ENCODE measurements around the gene CAMTA1. TPM values are rescaled to one million over a fixed set of nuclear protein-coding genes. Genes with fewer than 3 reads are reported as not detected.

CAMTA1 gene
- total RNA-seq, 1 donor from 2014 or later, result 63.8 TPM

GRCh38 chr1:7513081-7513480 is 727.8 kb downstream of the CAMTA1 start:
- peaks cover 3% of the 10 kb centered on the region for H3K4me1 Mint-ChIP-seq (ENCODE audit: low read depth)
- no peaks in the 10 kb centered on the region for H3K9me3 Mint-ChIP-seq (ENCODE audit: low read depth)
- no peak overlapping the region for H3K27ac Mint-ChIP-seq (ENCODE audit: unreplicated experiment)
- no peak for DNase-seq (ENCODE audit: low spot score)
- H3K27me3 Mint-ChIP-seq (ENCODE audit: low read depth), result peaks cover 4% of the 10 kb centered on the region
- no peak overlapping the region for H3K4me3 Mint-ChIP-seq (ENCODE audit: unreplicated experiment)
- H3K36me3 Mint-ChIP-seq (ENCODE audit: low read depth), result no peaks in the 10 kb centered on the region
- TF ChIP-seq CTCF (IDR thresholded peaks at IDR 0.05), result no peak

GRCh38 chr1:7515175-7515574 is 729.9 kb downstream of the CAMTA1 start:
- H3K4me3 Mint-ChIP-seq (ENCODE audit: unreplicated experiment), result no peak overlapping the region
- TF ChIP-seq CTCF (IDR thresholded peaks at IDR 0.05), result no peak
- no peaks in the 10 kb centered on the region for H3K36me3 Mint-ChIP-seq (ENCODE audit: low read depth)
- no peak overlapping the region for H3K27ac Mint-ChIP-seq (ENCODE audit: unreplicated experiment)
- DNase-seq (ENCODE audit: low spot score), result no peak
- H3K4me1 Mint-ChIP-seq (ENCODE audit: low read depth), result peaks cover 3% of the 10 kb centered on the region
- H3K27me3 Mint-ChIP-seq (ENCODE audit: low read depth), result peaks cover 4% of the 10 kb centered on the region
- no peaks in the 10 kb centered on the region for H3K9me3 Mint-ChIP-seq (ENCODE audit: low read depth)

- no peak for TF ChIP-seq CTCF (IDR thresholded peaks at IDR 0.05)
- no peak overlapping the region for H3K4me3 Mint-ChIP-seq (ENCODE audit: unreplicated experiment)
- no peak for DNase-seq (ENCODE audit: low spot score)
- H3K27ac Mint-ChIP-seq (ENCODE audit: unreplicated experiment), result no peak overlapping the region
- peaks cover 2% of the 10 kb centered on the region for H3K27me3 Mint-ChIP-seq (ENCODE audit: low read depth)
- no peaks in the 10 kb centered on the region for H3K9me3 Mint-ChIP-seq (ENCODE audit: low read depth)
- peaks cover 3% of the 10 kb centered on the region for H3K4me1 Mint-ChIP-seq (ENCODE audit: low read depth)
- no peaks in the 10 kb centered on the region for H3K36me3 Mint-ChIP-seq (ENCODE audit: low read depth)
Observed at GRCh38 chr1:7515904-7516303, 730.6 kb downstream of the CAMTA1 start.

DNA sequence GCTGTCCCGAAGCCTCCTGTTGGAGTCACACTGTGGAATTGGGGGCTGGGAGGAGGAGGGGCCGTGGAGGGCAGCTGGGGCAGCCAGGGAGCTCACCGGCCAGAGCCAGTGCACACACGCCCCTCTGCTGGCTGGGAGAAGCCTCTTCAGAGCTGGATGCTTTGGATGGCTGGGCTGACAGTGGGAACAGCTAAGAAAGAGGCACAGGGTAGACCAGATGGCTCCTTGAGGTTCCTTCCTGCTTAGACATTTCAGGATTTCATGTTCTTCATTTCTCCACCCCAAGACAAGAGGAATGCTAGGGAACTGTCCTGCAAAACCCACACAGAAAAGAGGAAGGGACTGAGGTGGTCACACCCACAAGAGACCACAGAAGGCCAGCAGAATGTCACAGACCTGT is 731.1 kb downstream of the CAMTA1 start:
- no peak overlapping the region for H3K27ac Mint-ChIP-seq (ENCODE audit: unreplicated experiment)
- no peaks in the 10 kb centered on the region for H3K27me3 Mint-ChIP-seq (ENCODE audit: low read depth)
- no peak overlapping the region for H3K4me3 Mint-ChIP-seq (ENCODE audit: unreplicated experiment)
- DNase-seq (ENCODE audit: low spot score), result no peak
- H3K9me3 Mint-ChIP-seq (ENCODE audit: low read depth), result no peaks in the 10 kb centered on the region
- no peaks in the 10 kb centered on the region for H3K36me3 Mint-ChIP-seq (ENCODE audit: low read depth)
- peaks cover 3% of the 10 kb centered on the region for H3K4me1 Mint-ChIP-seq (ENCODE audit: low read depth)
- TF ChIP-seq CTCF (IDR thresholded peaks at IDR 0.05), result peak; percentile 51

- H3K9me3 Mint-ChIP-seq (ENCODE audit: low read depth), result no peaks in the 10 kb centered on the region
- no peaks in the 10 kb centered on the region for H3K36me3 Mint-ChIP-seq (ENCODE audit: low read depth)
- H3K4me3 Mint-ChIP-seq (ENCODE audit: unreplicated experiment), result no peak overlapping the region
Observed at GRCh38 chr1:7516929-7517328, 731.7 kb downstream of the CAMTA1 start.

More at GRCh38 chr1:7516929-7517328, 731.7 kb downstream of the CAMTA1 start:
- no peak overlapping the region for H3K27ac Mint-ChIP-seq (ENCODE audit: unreplicated experiment)
- no peaks in the 10 kb centered on the region for H3K27me3 Mint-ChIP-seq (ENCODE audit: low read depth)
- DNase-seq (ENCODE audit: low spot score), result no peak
- no peak for TF ChIP-seq CTCF (IDR thresholded peaks at IDR 0.05)
- peaks cover 3% of the 10 kb centered on the region for H3K4me1 Mint-ChIP-seq (ENCODE audit: low read depth)
